HG02798 (cell line): ENCODE measurements around the gene LRRN3.
A peak's percentile ranks its signal among the peaks of the same experiment; 100 is the strongest.
"Not testable (repeated sequence)": the region's sequence is repeated elsewhere in the genome, so short reads cannot be mapped to it uniquely, and the experiment has no call there.

ENCODE experiments used
- ATAC-seq: cut with Tn5 transposase; IDR thresholded peaks from one replicate; pipeline ENCODE4 v1.9.1; 2021; ENCODE audit warnings: mild to moderate bottlenecking; ENCODE audit not compliant: unreplicated experiment, poor library complexity

The LRRN3 gene

GRCh38 chr7:111090846-111091245 lies at the start of gene LRRN3:
LRRN3 (plus strand) TSS chr7:111091127; CDS start chr7:111122773, 31,646 bp downstream.
- no peak for ATAC-seq

DNA sequence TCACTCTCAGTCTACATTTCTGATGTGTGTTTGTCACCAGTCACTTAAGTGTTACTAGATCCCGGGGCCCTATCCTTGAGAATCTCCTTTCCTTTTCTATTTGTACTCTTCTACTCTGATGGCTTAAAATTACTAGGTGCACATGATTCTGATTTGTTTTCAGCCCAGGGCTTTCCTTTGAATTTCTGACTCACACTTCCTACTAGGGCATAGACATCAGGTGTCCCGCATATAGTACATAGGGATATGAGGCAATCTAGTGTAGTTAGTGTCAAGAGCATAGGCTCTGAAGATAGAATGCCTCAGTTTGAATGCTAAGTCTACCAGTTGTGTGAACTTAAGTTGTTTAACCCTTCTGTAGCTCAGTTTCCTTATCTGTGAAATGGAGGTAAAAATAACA lies 49.4 kb upstream of the LRRN3 start:
- ATAC-seq = no peak

DNA sequence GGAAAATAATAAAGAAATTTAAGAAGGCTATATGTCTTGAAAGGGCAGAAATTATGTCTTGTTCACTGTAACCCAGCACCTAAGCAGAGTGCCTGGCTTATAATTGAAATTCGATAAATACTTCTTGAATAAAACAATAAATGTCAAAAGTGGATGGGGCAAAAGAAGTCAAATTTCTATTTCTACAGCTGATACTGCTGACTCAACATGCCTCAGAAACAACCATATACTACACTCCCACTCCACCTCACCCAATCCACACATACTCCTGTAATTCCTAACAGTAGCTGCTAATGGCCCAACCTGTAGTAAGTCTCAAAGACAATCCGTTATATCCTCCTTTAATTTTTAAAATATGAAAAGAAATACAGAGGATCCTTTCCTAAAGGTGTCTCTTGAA lies 48.1 kb upstream of the LRRN3 start:
- ATAC-seq = peak; percentile 10

GRCh38 chr7:111043561-111043960 lies 47.4 kb upstream of the LRRN3 start:
- ATAC-seq = peak; percentile 82

- no peak for ATAC-seq
These were observed 45.5 kb upstream of the LRRN3 start for GRCh38 chr7:111045449-111045848.

GRCh38 chr7:111047595-111047994 lies 43.3 kb upstream of the LRRN3 start:
- ATAC-seq = no peak

GRCh38 chr7:111049971-111050680 lies 40.8 kb upstream of the LRRN3 start:
- no peak for ATAC-seq

- no peak for ATAC-seq
These were observed 40.0 kb upstream of the LRRN3 start for GRCh38 chr7:111050875-111051416.

DNA sequence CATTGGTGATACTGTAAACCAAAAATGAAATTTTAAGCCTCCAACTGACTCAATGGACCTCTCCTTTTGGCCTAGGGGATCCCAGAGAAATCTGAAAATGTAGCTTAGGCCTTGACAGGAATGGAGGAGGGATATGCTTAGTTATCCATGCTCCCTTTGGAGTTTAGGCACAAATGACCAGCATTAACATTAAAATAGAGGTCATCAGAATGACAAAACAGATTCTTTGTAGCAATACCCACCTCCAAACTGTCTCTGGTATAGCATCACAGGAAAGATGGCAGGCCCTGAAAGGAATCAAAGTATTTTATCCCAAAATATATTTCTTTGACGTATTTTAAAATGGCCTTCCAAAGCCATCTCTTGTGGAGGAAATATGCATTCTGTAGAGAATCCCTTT lies 39.1 kb upstream of the LRRN3 start:
- no peak for ATAC-seq

DNA sequence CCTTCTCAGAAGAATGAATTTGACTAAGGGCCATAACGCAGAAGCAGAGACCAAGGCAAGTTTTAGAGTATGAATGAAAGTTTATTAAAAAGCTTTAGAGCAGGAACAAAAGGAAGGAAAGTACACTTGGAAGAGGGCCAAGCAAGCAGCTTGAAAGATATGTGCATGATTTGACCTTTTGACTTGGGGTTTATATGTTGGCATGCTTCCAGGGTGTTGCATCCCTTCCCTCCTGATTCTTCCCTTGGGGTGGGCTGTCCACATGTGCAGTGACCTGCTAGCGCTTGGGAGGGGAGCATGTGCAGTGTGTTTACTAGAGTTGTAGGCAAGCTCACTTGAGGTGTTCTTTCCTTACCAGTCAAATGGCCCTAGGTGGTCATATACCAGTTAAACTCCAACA lies 37.9 kb upstream of the LRRN3 start:
- ATAC-seq = no peak

- no peak for ATAC-seq
These were observed 34.6 kb upstream of the LRRN3 start for GRCh38 chr7:111056371-111056770.

DNA sequence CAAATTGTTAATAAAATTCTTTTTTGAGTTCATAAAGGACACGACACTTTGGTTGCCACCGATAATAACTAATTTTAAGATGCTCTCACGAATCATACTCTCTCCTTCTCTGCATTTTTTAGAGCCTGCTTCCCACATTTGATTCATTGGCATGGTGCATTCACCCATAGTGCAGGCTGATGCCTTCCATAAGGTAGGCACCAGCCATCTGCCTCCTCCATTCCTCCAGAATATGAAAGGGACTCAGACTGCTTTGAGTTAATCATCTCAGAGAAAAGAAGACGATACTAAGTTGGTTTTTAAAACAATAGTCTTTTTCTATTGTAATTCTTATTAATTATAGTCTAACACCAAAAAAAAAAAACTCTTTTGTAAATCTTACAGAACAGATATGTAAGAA lies 33.9 kb upstream of the LRRN3 start:
- no peak for ATAC-seq

GRCh38 chr7:111059833-111060232 lies 31.1 kb upstream of the LRRN3 start:
- no peak for ATAC-seq

- no peak for ATAC-seq
These were observed 27.8 kb upstream of the LRRN3 start for GRCh38 chr7:111063166-111063565.

DNA sequence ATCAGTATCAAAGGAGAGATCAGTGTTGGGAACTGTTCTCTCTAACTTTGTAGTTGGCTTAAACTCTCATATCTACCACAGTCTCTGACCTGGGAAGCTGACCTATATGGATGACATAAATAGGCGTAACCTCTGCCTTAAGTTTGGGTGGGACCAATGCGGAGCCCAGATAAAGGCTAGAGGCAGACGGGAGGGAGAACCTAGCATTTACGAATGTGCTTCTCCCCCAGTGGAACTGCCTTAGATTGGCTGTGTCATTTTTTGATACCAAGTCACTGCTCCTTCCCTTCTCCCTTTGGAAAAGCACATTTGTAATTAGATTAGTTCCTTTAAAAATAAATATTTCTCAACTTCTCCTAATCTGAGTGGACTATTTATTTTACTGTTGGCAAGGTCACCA lies 23.7 kb upstream of the LRRN3 start:
- no peak for ATAC-seq

GRCh38 chr7:111067682-111068081 lies 23.2 kb upstream of the LRRN3 start:
- no peak for ATAC-seq

GRCh38 chr7:111068618-111069017 lies 22.3 kb upstream of the LRRN3 start:
- no peak for ATAC-seq

GRCh38 chr7:111071556-111071955 lies 19.4 kb upstream of the LRRN3 start:
- no peak for ATAC-seq

DNA sequence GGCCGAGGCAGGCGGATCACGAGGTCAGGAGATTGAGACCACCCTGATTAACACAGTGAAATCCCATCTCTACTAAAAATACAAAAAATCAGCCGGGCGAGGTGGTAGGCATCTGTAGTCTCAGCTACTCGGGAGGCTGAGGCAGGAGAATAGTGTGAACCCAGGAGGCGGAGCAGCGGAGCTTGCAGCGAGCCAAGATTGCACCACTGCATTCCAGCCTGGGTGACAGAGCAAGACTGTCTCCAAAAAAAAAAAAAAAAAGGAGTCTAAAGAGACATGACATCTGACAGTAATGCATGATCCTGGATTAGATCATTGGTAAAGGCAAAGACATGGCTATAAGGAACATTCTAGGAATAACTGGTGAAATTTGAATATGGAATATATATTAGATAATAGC lies 18.3 kb upstream of the LRRN3 start:
- not testable (repeated sequence) for ATAC-seq

- no peak for ATAC-seq
These were observed 16.7 kb upstream of the LRRN3 start for GRCh38 chr7:111074071-111074747.

DNA sequence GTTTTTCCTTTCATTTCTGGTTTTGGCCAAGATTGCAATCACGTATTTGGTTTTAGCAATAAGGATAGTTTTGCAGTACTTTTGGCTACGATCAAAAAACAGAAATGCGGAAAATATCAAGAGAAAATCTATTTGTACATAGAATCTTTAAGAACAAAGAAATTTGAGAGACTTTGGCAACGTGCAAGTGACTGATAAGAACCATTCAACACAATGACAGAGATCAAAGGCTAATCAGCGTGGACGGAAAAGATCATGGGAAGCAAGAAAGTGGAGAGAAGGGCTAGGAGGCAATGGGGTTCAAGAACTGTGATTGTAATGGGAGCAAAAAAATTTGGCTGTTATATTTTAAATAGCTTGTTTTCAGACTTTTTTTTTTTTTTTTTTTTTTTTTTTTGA lies 16.2 kb upstream of the LRRN3 start:
- no peak for ATAC-seq

DNA sequence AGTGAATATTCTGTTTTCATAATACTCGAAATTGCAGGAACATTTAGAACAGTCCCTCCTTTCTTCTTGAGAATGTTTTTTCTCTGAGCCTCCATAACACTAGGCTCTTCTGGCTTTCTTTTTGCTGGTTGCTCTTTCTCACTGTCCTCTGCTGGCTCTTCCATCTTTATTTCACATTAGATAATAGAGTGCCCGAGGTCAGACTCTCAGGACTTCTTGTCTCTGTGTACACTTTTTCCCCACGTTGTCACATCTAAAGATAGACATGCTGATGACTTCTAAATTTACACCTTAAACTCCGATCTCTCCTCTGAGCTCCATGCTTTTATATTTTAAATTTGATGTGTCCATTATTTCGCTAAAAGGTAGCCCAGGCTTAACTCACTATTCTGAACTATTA lies 15.4 kb upstream of the LRRN3 start:
- ATAC-seq = no peak
